GM18870 (cell line): ENCODE results near the gene KLHL29.

ENCODE experiments used
- ATAC-seq: cut with Tn5 transposase; IDR thresholded peaks from one replicate; pipeline ENCODE4 v1.9.1; 2021; ENCODE audit warnings: moderate library complexity; ENCODE audit not compliant: unreplicated experiment

The KLHL29 gene

DNA sequence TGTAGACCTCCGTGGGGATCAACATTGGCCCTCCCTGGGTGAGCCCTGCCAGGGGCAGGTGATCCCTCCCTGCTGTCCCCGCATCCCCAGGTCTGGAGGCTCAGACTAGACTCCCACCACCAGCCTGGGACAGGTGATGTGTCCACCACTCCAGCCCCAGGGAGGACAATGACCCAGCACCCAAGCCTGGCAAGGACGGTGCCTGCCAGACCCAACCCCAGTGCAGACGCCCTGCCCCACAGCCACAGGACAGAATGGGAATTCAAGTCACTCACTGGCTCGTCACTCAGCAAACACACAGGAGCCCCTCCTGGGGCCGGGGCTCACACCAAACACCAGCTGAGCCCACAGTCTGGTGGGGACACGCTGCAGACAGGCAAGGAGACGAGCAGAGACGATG lies 302.2 kb downstream of the KLHL29 start:
- ATAC-seq = no peak

GRCh38 chr2:23687713-23688112 lies 302.7 kb downstream of the KLHL29 start:
- no peak for ATAC-seq

DNA sequence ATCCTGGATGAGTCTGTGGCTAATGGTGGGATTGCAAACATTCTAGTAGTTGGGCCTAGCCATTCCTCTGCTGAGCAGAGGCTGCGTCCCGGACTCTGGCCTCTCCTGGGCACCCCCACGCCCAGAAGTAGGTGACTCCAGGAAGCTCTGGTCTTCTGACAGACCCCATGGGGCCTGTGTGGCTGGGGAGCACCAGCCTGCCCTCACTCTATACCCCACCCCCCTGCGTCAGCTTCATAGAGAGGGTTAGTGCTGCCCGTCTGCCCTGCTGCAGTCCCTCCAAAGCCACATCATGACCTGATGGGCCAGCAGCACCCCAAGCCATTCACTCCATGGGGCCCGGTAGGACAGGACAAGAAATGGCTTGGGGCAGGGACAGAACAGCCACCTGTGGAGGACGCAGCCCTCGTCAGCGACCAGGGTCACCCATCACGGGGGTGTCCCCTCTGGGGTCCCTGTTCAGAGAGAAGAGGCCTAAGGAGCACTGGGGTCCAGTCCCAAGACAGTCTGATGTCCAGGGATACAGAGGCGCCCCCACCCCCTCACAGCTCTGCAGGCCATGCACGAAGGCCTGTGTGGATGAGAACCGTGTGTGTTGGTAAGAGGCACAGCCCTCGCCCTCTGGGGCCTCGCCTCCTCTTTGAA lies 303.6 kb downstream of the KLHL29 start:
- no peak for ATAC-seq

GRCh38 chr2:23689131-23689700 lies 304.2 kb downstream of the KLHL29 start:
- no peak for ATAC-seq

DNA sequence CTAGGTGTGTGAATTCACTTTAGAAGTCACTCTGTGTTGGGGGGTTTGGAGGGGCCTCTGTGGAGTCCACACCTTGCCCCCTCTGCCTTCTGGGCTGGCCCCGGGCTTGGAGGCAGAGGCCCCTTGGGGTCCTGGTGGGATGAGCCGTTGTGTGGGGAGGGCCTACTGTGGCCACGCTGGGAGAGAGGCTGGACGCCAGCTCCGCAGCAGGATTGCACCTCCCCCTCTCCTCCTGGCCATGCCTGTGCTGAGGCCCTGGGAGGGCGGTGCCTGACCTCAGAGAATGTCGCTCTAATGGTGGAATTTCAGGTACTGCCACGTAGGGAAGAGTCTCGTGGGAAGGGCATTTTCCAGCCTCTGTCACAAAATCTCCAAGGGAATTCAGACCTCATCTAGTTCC lies 304.9 kb downstream of the KLHL29 start:
- no peak for ATAC-seq

- ATAC-seq = no peak
Measured at GRCh38 chr2:23690421-23691105, 305.6 kb downstream of the KLHL29 start.

DNA sequence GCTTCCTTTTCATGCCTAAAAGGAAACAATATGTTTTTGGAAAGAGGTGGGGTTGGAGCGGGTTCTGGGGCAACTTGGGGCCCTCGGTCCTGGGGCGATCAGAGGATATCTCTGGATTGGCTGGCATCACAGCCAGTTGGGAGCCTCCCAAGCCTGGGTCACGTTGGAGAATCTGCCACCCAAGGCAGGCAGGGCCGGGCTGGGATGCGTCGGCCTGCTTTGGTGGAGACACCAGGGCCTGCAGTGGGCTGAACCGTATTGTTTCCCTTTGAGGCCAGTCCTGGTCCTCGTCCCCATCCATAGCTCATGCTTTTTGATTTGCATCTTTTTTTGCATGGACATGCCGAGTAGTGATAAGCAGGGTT lies 306.1 kb downstream of the KLHL29 start:
- no peak for ATAC-seq

- ATAC-seq = no peak
Measured at GRCh38 chr2:23691565-23691964, 306.6 kb downstream of the KLHL29 start.

DNA sequence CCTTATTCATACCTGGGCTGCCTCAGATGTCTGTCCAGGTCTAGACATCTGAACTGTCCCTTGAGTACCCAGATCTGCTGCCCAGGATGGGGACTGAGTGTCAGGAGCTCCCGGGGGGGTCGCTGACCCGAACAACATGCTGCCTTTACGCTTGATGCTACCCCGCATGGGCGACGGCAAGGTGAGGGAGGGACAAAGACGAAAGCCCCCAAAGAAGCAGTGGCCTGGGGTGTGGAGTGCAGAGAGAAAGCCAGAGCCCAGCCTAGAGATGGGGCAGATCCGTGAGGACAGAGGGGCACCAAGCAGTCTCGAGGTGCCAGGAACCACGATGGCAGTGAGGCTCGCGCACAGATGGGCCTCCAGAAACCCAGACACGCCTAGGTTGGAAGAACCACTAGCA lies 307.3 kb downstream of the KLHL29 start:
- no peak for ATAC-seq

DNA sequence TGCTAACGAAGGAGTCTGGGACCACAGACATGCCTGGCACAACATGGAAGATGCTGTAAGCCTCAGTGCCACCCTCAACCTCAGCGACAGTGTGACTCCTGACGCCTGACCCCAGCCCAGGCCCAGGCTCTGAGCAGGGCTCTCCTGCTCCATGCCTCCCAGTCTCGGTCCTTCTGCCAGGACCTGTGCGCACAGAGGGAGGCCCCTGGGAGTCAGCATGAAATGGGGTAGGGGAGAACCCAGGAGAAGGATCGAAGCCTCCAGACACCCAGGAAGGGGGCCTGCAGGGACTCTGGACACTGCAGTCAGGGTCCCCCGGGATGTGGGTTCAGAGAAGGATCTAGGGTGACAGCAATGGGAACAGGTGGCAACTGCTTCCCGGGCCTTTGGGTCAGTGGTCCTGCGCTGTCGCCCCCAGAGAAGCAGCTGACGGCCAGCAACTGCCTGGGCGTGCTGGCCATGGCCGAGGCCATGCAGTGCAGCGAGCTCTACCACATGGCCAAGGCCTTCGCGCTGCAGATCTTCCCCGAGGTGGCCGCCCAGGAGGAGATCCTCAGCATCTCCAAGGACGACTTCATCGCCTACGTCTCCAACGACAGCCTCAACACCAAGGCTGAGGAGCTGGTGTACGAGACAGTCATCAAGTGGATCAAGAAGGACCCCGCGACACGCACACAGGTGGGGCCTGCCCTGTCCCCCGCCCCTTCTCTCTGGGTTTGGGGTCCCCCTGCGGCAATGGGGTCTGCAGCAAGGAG lies 308.0 kb downstream of the KLHL29 start:
- ATAC-seq = no peak

DNA sequence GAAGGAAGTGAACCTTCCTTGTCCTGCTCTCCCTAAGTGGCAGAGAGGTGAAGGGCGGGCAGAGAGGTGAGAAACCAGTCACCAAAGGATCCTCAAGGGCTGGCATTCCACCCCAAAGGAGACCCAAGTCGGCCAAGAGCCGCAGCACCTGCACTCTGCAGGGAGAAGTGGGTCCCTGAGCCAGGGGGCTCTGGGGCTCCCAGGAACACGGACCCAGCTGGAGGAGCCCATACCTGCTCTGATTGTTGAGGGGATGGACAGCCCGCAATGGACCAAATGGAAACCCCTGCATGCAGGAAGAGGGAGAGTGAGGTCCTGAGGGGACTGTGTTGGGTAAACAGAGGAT lies 308.6 kb downstream of the KLHL29 start:
- ATAC-seq = no peak

- no peak for ATAC-seq
Measured at GRCh38 chr2:23694058-23695045, 309.4 kb downstream of the KLHL29 start.

DNA sequence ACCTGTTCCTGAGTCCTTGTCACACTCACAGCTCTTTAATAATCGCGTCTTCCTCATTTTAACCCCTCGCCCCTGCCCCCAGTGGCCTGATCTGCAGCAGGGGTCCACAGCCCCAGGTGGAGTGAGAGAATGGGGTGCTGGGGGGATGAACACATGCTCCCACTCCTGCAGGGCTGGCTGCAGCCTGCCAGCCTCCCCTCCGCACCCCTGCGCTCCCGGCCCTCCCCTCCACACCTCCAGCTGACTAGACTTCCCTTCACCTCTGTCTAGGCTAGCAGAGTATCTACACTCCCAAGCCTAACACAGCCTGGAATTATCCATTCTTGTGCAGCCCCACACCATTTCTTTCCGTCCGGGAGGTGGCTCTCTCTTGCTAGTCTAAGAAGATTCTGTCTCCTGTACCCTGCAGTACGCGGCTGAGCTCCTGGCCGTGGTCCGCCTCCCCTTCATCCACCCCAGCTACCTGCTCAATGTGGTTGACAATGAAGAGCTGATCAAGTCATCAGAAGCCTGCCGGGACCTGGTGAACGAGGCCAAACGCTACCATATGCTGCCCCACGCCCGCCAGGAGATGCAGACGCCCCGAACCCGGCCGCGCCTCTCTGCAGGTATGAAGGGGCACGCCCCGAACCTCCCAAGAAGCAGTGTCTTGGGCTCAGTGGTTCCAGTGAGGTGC lies 310.4 kb downstream of the KLHL29 start:
- no peak for ATAC-seq

- no peak for ATAC-seq
Measured at GRCh38 chr2:23695890-23696751, 311.1 kb downstream of the KLHL29 start.

- no peak for ATAC-seq
Measured at GRCh38 chr2:23696752-23697045, 311.7 kb downstream of the KLHL29 start.

DNA sequence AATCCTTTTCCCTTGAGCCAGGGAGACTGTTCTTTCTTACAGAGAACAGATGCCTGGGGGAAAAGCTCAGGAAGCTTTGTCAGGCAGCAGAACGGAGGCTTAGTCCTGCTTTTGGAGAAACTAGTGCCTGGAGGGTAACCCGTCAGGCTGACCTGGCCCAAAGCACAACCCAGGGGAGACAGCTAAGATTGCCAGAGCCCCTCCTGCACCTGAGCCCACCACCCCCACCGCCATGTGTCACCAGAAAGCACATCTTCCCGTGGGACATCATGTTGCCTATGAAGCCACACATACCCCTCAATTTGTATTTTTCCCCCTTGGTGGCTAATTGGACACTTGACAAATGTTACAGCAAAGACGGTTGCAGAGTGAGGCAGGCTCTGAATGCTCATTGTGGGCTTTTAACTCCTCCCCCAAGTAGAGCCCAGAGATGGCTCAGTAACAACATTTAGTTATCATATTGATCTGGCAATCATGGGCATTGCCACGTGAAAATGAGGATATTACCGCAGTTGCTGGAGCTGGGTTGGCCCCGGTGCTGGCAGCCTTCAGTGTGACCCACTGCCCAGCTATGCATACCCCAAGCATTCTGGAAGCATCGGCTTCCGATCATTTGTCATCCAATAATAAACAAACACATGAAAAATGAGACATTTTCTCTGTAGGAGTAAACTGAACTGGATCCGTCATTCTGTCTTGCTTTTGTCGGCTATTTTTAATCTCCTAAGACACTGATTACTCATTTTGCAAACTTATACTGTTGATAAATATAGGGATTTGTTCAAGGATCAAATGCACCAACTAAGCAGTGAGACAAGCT lies 312.5 kb downstream of the KLHL29 start:
- ATAC-seq = no peak

DNA sequence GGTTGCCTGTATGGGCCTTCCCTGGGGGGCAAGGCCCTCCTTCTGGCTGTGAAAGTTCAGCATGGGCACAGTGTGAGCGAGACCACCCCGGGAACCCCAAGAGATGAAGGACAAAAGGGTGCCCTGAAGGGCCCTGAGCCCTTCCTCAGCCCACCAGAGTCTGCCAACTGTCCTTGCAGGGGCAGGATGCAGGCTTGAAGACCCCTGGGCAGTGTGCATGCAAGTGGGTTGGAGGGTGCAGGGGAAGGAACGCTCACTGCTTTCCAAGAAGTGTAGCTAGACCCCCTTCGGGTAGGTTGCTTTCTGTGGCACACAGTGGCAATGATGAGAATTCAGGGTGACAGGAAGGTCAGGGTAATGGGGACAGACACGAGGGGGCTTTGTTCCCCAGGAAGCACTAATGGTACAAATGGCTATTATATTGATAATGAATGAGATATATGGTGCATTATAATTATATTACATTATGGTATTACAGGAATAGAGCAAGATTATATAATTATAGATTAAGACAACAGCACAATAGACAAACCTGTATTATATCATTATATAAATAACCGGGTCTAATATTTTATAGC lies 313.2 kb downstream of the KLHL29 start:
- ATAC-seq = no peak
